Measurements from ENCODE around the gene IL36G. TPM values are rescaled to one million over a fixed set of nuclear protein-coding genes. Genes with fewer than 3 reads are reported as not detected.

Gene IL36G
- total RNA-seq, 1 donor = not detected

DNA sequence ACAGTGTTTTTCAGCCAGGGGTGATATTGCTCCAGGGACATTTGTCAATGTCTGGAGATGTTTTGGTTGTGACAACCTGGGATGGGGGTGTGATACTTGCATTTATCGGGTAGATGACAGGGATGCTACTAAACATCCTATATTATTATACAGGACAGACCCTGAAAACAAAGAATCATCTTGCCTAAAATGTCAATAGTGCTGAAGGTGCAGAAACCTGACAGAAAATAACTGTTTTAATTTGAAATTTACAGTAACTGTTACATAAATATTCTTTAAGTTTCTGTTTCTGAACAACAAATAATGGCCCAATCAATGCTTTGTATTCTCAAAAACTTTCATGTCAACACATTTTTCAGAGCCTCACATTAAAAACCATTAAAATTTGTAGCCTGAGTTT lies 29.4 kb downstream of the IL36G start:
- no peak for DNase-seq (ENCODE audit: low read depth)
- TF ChIP-seq, protein P1, sequence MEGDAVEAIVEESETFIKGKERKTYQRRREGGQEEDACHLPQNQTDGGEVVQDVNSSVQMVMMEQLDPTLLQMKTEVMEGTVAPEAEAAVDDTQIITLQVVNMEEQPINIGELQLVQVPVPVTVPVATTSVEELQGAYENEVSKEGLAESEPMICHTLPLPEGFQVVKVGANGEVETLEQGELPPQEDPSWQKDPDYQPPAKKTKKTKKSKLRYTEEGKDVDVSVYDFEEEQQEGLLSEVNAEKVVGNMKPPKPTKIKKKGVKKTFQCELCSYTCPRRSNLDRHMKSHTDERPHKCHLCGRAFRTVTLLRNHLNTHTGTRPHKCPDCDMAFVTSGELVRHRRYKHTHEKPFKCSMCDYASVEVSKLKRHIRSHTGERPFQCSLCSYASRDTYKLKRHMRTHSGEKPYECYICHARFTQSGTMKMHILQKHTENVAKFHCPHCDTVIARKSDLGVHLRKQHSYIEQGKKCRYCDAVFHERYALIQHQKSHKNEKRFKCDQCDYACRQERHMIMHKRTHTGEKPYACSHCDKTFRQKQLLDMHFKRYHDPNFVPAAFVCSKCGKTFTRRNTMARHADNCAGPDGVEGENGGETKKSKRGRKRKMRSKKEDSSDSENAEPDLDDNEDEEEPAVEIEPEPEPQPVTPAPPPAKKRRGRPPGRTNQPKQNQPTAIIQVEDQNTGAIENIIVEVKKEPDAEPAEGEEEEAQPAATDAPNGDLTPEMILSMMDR (IDR thresholded peaks at IDR 0.05; ENCODE audit: insufficient read depth, low read depth, low read length) = no peak

DNA sequence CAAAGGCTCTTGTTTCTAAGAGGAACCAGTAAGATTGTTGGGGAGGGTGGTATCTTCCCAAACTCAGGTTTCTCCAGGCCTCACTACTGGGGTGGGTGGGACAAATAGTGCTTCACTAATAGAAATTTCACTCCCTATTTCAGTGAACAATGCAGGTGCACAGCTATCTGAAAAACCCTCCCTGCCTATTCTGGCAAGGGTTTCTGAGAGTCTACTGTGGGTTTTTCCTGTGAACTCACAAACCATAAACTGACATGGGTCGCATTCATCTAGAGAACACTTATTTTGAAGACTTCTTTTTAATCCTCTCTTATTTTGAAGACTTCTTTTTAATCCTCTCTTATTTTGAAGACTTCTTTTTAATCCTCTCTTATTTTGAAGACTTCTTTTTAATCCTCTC lies 31.8 kb downstream of the IL36G start:
- TF ChIP-seq, protein P1 (IDR thresholded peaks at IDR 0.05; ENCODE audit: insufficient read depth, low read depth, low read length) = no peak
- no peak for DNase-seq (ENCODE audit: low read depth)

More for the DNA sequence above, 29.4 kb downstream of the IL36G start:
- no peak overlapping the region for H3K4me3 ChIP-seq (ENCODE audit: low read depth, low read length)

DNA sequence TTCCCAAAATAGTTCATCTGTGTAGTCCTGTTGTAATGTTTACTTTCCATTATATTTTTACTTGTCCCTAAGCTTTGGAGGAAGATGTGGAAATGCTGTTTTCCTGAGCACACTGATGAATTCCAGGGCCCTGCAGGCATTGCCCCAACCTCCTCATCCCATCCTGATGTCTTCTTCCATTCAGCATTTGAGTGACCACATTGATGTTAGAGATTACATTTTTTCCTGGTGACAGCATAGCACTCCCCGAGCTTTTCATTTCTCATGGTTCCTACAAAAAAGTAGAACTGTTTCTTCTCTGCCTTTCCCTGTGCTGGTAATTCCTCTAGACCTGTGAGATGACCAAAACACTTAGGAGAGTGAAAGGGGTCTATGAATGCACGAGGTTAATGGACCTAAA lies 32.3 kb downstream of the IL36G start:
- TF ChIP-seq, protein P1 (IDR thresholded peaks at IDR 0.05; ENCODE audit: insufficient read depth, low read depth, low read length) = no peak
- DNase-seq (ENCODE audit: low read depth) = peak; percentile 6
- no peak overlapping the region for H3K4me3 ChIP-seq (ENCODE audit: low read depth, low read length)

More for the DNA sequence above, 31.8 kb downstream of the IL36G start:
- H3K4me3 ChIP-seq (ENCODE audit: low read depth, low read length) = no peak overlapping the region

DNA sequence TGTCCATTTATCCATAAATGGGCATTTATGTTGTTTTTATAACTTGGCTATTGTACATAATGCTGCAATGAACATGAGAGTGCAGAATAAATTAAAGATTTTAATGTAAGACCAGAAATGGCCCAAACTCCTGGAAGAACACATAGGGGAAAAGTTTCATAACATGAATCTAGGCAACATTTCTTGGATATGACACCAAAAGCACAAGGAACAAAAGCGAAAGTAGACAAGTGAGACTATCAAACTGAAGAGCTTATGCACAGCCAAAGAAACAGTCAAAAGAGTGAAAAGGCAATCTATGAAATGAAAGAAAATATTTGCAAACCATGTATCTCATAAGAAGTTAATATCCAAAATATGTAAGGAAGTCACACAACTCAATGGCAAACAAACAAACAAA lies 33.3 kb downstream of the IL36G start:
- DNase-seq (ENCODE audit: low read depth) = no peak

DNA sequence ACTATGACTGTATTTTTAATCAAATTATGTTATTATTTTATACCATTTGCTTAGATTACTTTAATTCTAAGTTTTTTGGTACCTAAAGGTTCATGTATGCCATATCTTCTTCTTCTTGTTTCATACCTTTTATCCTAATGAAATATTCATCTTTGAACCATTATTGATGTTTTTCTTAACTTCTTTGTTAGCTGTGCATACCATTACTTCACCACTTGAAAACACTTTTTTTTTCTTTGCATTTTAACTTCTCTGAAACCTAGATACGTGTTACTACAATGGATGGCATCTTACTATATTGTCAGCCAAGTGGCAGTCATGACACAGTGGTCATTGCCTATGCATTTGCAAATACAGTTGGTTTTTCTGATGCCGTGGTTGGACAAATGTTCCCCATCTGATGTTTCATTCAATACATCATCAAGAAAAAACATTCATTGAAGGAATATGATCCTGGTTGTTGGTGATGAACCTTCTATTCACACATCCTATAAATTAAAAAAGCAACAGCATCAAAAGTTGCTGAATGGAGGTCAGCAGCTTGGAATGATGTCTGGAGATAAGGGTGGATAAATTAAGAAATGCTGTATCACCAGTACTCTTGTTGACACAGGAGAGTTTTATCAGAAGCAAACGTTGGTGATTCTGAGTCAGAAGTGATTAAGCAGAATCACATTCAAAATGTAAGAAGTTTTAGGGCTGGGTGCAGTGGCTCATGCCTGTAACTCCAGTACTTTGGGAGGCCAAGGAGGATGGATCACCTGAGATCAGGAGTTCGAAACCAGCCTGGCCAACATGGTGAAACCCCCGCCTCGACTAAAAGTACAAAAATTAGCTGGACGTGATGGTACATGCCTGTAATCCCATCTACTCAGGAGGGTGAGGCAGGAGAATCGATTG lies 34.9 kb downstream of the IL36G start:
- no peak overlapping the region for H3K4me3 ChIP-seq (ENCODE audit: low read depth, low read length)
- no peak for DNase-seq (ENCODE audit: low read depth)
- TF ChIP-seq, protein P1 (IDR thresholded peaks at IDR 0.05; ENCODE audit: insufficient read depth, low read depth, low read length) = no peak

More for the DNA sequence above, 33.3 kb downstream of the IL36G start:
- TF ChIP-seq, protein P1 (IDR thresholded peaks at IDR 0.05; ENCODE audit: insufficient read depth, low read depth, low read length) = no peak
- no peak overlapping the region for H3K4me3 ChIP-seq (ENCODE audit: low read depth, low read length)

DNA sequence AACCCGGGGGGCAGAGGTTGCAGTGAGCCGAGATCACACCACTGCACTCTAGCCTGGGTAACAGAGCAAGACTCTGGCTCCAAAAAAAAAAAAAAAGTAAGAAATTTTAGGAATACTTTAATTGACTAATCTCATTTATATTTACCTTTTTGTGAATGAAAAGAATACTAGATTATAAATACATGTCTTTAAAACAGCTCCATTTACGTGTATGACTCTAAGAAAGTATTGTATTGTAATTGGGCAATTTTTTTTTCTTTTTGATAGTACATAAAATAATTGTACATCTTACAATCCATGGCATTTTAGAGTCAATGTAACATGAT lies 35.5 kb downstream of the IL36G start:
- no peak for DNase-seq (ENCODE audit: low read depth)
- TF ChIP-seq, protein P1 (IDR thresholded peaks at IDR 0.05; ENCODE audit: insufficient read depth, low read depth, low read length) = no peak
- no peak overlapping the region for H3K4me3 ChIP-seq (ENCODE audit: low read depth, low read length)
